Neural progenitor cell (in vitro differentiated cells): ENCODE results near the gene HDAC1.

Experiments
- CTCF ChIP-seq: fragments of 200-600 bp; sonication (generic); IDR thresholded peaks from 2 replicates; pipeline ENCODE4 v1.5.1; 2017; ENCODE audit warnings: antibody characterized with exemption, mild to moderate bottlenecking
- EZH2 ChIP-seq: fragments of 200-600 bp; sonication (generic); IDR thresholded peaks from 2 replicates; pipeline ENCODE4 v1.6.1; 2017; ENCODE audit warnings: antibody characterized with exemption, mild to moderate bottlenecking, moderate library complexity

GRCh38 chr1:32356478-32356877 is 64.6 kb downstream of the HDAC1 start:
- TF ChIP-seq CTCF (no peak), EZH2 (no peak)
